HL-60 (cell line): ENCODE results near the gene MEGF10.

Experiments used
- DNase-seq, 2 experiments: peaks; one replicate each; pipeline ENCODE4 v3.0.0-alpha.2; 2010 to 2020; ENCODE audit warnings: low read depth in 1 of 2, low spot score in 1 of 2
- H3K27ac ChIP-seq: fragments of 250-450 bp; sonication (Bioruptor Pico); replicated peaks from 2 replicates; pipeline ENCODE4 v1.5.1; 2020; ENCODE audit warnings: mild to moderate bottlenecking, moderate library complexity
- H3K27me3 ChIP-seq: fragments of 250-450 bp; sonication (Bioruptor Pico); 2 replicates; pipeline ENCODE4 v1.5.1; 2021; ENCODE audit warnings: mild to moderate bottlenecking, moderate library complexity; ENCODE audit not compliant: insufficient read depth, poor library complexity, severe bottlenecking
- H3K4me3 ChIP-seq: replicated peaks from 2 replicates; pipeline ENCODE4 v1.5.1; 2011; ENCODE audit warnings: mild to moderate bottlenecking, control low read depth, low read length; ENCODE audit not compliant: insufficient read depth
- GABPA ChIP-seq: IDR thresholded peaks from 2 replicates; pipeline ENCODE4 v1.6.1; 2012; ENCODE audit warnings: low read depth
- POLR2AphosphoS5 ChIP-seq: IDR thresholded peaks from 2 replicates; pipeline ENCODE4 v1.6.1; 2012; ENCODE audit warnings: low read depth
- SPI1 ChIP-seq: IDR thresholded peaks from 2 replicates; pipeline ENCODE4 v1.6.1; 2012; ENCODE audit warnings: low read depth, mild to moderate bottlenecking, borderline replicate concordance
- TF ChIP-seq, protein P1 (sequence below): IDR thresholded peaks from one replicate; pipeline ENCODE4 v1.5.1; 2011; ENCODE audit warnings: low read length, control low read depth, inconsistent platforms; ENCODE audit not compliant: insufficient read depth
- TF ChIP-seq, protein P2 (sequence below): IDR thresholded peaks from 2 replicates; pipeline ENCODE4 v1.6.1; 2012; ENCODE audit warnings: low read depth; ENCODE audit not compliant: insufficient replicate concordance

MEGF10 gene

DNA sequence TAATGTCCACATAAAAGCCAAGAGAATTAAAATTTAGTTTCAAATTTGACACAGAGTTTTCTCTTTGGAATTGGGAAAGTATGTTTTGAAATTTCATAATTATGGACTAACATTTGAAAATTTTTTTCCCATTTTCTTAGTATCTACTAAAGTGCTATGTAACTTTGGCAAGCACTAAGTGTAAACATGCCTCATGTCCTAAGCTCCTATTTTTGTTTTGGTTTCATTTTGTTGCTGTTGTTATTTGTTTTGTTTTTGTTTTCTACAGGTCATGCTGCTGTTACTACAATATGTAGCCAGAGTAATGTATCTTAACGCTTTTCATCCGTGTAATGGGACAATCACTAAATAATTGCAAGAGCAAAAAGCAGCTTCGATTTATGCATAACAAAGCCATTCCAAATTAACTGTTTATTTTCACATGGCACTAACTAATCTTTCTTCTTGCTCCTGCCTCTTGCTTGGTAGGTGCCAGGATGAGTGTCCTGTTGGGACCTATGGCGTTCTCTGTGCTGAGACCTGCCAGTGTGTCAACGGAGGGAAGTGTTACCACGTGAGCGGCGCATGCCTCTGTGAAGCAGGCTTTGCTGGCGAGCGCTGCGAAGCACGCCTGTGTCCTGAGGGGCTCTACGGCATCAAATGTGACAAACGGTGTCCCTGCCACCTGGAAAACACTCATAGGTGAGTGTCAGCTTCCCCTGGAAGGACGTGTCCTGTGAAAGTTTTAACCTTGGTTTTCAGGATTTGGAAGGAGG, 119.5 kb downstream of the MEGF10 start:
- H3K27me3 ChIP-seq = no peaks in the 10 kb centered on the region
- DNase-seq = no peak
- no peak overlapping the region for H3K4me3 ChIP-seq
- TF ChIP-seq GABPA (no peak), POLR2AphosphoS5 (no peak), SPI1 (no peak)
- TF ChIP-seq, protein P1, sequence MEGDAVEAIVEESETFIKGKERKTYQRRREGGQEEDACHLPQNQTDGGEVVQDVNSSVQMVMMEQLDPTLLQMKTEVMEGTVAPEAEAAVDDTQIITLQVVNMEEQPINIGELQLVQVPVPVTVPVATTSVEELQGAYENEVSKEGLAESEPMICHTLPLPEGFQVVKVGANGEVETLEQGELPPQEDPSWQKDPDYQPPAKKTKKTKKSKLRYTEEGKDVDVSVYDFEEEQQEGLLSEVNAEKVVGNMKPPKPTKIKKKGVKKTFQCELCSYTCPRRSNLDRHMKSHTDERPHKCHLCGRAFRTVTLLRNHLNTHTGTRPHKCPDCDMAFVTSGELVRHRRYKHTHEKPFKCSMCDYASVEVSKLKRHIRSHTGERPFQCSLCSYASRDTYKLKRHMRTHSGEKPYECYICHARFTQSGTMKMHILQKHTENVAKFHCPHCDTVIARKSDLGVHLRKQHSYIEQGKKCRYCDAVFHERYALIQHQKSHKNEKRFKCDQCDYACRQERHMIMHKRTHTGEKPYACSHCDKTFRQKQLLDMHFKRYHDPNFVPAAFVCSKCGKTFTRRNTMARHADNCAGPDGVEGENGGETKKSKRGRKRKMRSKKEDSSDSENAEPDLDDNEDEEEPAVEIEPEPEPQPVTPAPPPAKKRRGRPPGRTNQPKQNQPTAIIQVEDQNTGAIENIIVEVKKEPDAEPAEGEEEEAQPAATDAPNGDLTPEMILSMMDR = no peak
- TF ChIP-seq, protein P2, sequence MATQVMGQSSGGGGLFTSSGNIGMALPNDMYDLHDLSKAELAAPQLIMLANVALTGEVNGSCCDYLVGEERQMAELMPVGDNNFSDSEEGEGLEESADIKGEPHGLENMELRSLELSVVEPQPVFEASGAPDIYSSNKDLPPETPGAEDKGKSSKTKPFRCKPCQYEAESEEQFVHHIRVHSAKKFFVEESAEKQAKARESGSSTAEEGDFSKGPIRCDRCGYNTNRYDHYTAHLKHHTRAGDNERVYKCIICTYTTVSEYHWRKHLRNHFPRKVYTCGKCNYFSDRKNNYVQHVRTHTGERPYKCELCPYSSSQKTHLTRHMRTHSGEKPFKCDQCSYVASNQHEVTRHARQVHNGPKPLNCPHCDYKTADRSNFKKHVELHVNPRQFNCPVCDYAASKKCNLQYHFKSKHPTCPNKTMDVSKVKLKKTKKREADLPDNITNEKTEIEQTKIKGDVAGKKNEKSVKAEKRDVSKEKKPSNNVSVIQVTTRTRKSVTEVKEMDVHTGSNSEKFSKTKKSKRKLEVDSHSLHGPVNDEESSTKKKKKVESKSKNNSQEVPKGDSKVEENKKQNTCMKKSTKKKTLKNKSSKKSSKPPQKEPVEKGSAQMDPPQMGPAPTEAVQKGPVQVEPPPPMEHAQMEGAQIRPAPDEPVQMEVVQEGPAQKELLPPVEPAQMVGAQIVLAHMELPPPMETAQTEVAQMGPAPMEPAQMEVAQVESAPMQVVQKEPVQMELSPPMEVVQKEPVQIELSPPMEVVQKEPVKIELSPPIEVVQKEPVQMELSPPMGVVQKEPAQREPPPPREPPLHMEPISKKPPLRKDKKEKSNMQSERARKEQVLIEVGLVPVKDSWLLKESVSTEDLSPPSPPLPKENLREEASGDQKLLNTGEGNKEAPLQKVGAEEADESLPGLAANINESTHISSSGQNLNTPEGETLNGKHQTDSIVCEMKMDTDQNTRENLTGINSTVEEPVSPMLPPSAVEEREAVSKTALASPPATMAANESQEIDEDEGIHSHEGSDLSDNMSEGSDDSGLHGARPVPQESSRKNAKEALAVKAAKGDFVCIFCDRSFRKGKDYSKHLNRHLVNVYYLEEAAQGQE = no peak
- no peak overlapping the region for H3K27ac ChIP-seq

DNA sequence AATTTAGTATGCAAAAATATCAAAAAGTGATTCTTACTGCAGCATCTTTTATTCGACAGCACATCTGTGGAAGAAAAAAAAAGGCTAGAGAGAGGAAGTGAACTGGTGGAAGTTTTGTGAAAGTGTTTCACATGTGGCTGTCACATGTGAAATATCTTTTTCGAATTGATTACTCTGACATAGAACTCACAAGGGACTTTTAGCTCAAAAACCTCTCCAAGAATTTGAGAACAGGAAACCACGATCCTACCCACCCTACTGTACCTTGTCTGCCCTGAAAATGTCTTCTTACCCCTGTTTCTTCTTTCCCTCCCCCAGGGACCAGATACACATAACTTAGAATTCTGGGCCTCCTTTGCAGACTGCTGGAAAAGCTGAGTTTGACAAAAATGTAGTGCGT, 120.4 kb downstream of the MEGF10 start:
- DNase-seq = no peak
- Histone ChIP-seq H3K27ac (no peak overlapping the region), H3K27me3 (no peaks in the 10 kb centered on the region), H3K4me3 (no peak overlapping the region)
- no peak for TF ChIP-seq POLR2AphosphoS5
- no peak for TF ChIP-seq GABPA
- TF ChIP-seq SPI1 = peak; percentile 21; the same call in 1 of the 2 replicates

DNA sequence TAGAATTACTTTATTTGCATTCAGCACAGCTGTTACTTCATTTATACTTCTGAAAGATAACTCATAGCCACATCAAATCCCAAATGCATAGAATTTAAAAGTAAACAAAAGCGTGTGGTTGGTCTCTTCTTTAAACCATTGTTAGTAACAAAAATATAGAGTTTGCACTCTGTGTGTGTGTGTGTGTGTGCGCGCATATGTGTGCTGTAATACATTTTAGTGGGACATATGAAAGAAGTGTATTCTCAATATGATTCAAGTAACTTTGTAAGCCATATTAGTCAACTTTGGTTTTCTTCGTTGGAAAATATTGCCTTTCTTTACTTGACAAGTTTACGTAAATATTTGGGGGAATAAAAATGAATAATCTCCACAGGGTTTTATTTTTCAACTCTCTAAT, 120.8 kb downstream of the MEGF10 start:
- TF ChIP-seq, protein P2 = no peak
- no peak for TF ChIP-seq SPI1
- no peak for TF ChIP-seq GABPA
- no peak for TF ChIP-seq POLR2AphosphoS5
- TF ChIP-seq, protein P1 = no peak
- Histone ChIP-seq H3K4me3 (no peak overlapping the region), H3K27ac (no peak overlapping the region), H3K27me3 (no peaks in the 10 kb centered on the region)
- no peak for DNase-seq

DNA sequence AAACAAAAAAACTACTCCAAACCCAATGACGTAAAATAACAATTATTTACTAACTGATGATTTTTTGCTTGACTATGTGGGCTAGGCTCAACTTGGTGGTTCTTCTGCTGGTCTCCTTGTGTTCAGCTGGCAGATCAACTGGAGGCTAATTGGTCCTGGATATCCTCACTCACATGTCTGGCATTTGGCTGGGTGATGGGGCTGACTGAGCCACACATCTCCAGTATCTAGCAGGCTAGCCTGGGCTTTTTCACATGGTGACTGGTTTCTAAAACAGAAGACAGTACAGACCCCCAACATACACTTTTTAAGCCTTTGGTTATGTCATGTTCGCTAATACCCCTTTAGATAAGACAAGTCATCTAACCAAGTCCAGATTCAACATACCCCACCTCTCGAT, 122.1 kb downstream of the MEGF10 start:
- no peak for DNase-seq
- H3K27me3 ChIP-seq = no peaks in the 10 kb centered on the region
- no peak overlapping the region for H3K27ac ChIP-seq
- H3K4me3 ChIP-seq = no peak overlapping the region
- TF ChIP-seq, protein P1 = no peak
- TF ChIP-seq, protein P2 = no peak
- TF ChIP-seq GABPA = no peak
- TF ChIP-seq POLR2AphosphoS5 = no peak
- no peak for TF ChIP-seq SPI1
